GM23338 (cell line): ENCODE results near the gene RAB41. TPM values are rescaled to one million over a fixed set of nuclear protein-coding genes. Genes with fewer than 3 reads are reported as not detected.
"Not testable (repeated sequence)": the region's sequence is repeated elsewhere in the genome, so short reads cannot be mapped to it uniquely, and the experiment has no call there.

Experiments
- ATAC-seq: fragments of 200-7000 bp; cut with Tn5 transposase; 3 replicates; pipeline ENCODE4 v1.9.1; 2020
- DNase-seq: peaks from one replicate; pipeline ENCODE4 v3.0.0-alpha.2; 2015; ENCODE audit warnings: low spot score
- H2AFZ ChIP-seq: fragments of 200-600 bp; sonication (generic); 2 replicates; pipeline ENCODE4 v1.8.0; 2016; ENCODE audit warnings: antibody characterized with exemption, mild to moderate bottlenecking, moderate library complexity
- H3F3A ChIP-seq: fragments of 200-600 bp; sonication (generic); replicated peaks from 2 replicates; pipeline ENCODE4 v1.8.0; 2017; ENCODE audit warnings: antibody characterized with exemption, mixed run types, low read depth
- H3K27ac ChIP-seq: fragments of 200-600 bp; sonication (generic); 2 replicates; pipeline ENCODE4 v1.6.1; 2016; ENCODE audit warnings: low read depth
- H3K27me3 ChIP-seq: fragments of 200-600 bp; sonication (generic); 2 replicates; pipeline ENCODE4 v1.8.0; 2016; ENCODE audit warnings: mild to moderate bottlenecking, mixed run types, moderate library complexity; ENCODE audit not compliant: insufficient read depth
- H3K36me3 ChIP-seq: fragments of 200-600 bp; sonication (generic); 2 replicates; pipeline ENCODE4 v1.8.0; 2016; ENCODE audit warnings: mild to moderate bottlenecking; ENCODE audit not compliant: insufficient read depth
- H3K4me1 ChIP-seq: fragments of 200-600 bp; sonication (generic); 2 replicates; pipeline ENCODE4 v1.8.0; 2016; ENCODE audit warnings: mild to moderate bottlenecking, moderate library complexity; ENCODE audit not compliant: insufficient read depth
- H3K4me2 ChIP-seq: fragments of 200-600 bp; sonication (generic); 2 replicates; pipeline ENCODE4 v1.7.1; 2017; ENCODE audit warnings: mixed run types
- H3K4me3 ChIP-seq: fragments of 200-600 bp; sonication (generic); 2 replicates; pipeline ENCODE4 v1.6.1; 2016; ENCODE audit warnings: mixed run types
- H3K79me2 ChIP-seq: fragments of 200-600 bp; sonication (generic); replicated peaks from 2 replicates; pipeline ENCODE4 v1.8.0; 2017; ENCODE audit warnings: mild to moderate bottlenecking; ENCODE audit not compliant: insufficient read depth
- H3K9me2 ChIP-seq: fragments of 200-600 bp; sonication (generic); 2 replicates; pipeline ENCODE4 v1.8.0; 2017; ENCODE audit not compliant: insufficient read depth
- H4K20me1 ChIP-seq: fragments of 200-600 bp; sonication (generic); replicated peaks from 2 replicates; pipeline ENCODE4 v1.8.0; 2017; ENCODE audit warnings: mild to moderate bottlenecking; ENCODE audit not compliant: insufficient read depth
- H3K27ac Mint-ChIP-seq: 2 replicates; pipeline ENCODE4 v1.8.0; 2020; ENCODE audit warnings: inconsistent platforms, mild to moderate bottlenecking, moderate library complexity, mixed read lengths
- H3K27me3 Mint-ChIP-seq: 3 replicates; pipeline ENCODE4 v1.8.0; 2022; ENCODE audit warnings: low read depth, mild to moderate bottlenecking, moderate library complexity, mixed read lengths, inconsistent platforms; ENCODE audit not compliant: insufficient read depth, poor library complexity
- H3K36me3 Mint-ChIP-seq: 3 replicates; pipeline ENCODE4 v1.8.0; 2021; ENCODE audit warnings: low read depth, mild to moderate bottlenecking, inconsistent platforms, moderate library complexity, mixed read lengths
- H3K4me1 Mint-ChIP-seq: 3 replicates; pipeline ENCODE4 v1.8.0; 2020; ENCODE audit warnings: mild to moderate bottlenecking, inconsistent platforms, mixed read lengths
- H3K4me3 Mint-ChIP-seq: 3 replicates; pipeline ENCODE4 v1.8.0; 2021; ENCODE audit warnings: moderate library complexity, mild to moderate bottlenecking, inconsistent platforms, mixed read lengths
- H3K9me3 Mint-ChIP-seq: 3 replicates; pipeline ENCODE4 v1.8.0; 2020; ENCODE audit warnings: moderate library complexity, mild to moderate bottlenecking, inconsistent platforms, mixed read lengths
- CREB1 ChIP-seq: fragments of 250-450 bp; sonication (Bioruptor Pico); IDR thresholded peaks from 2 replicates; pipeline ENCODE4 v1.5.0; 2020; ENCODE audit warnings: low read depth, mild to moderate bottlenecking, moderate library complexity
- CTCF ChIP-seq, 2 experiments: fragments of 200-600 bp in 1 of 2; sonication (generic) in 1 of 2; conservative IDR thresholded peaks; 2 replicates each; pipeline versions ENCODE4 v1.5.1 to v1.6.1; 2016 to 2017; ENCODE audit warnings: antibody characterized with exemption in 2 of 2, low read depth in 2 of 2, mild to moderate bottlenecking in 2 of 2, moderate library complexity in 1 of 2
- ETS1 ChIP-seq: IDR thresholded peaks from 2 replicates; pipeline ENCODE4 v1.6.1; 2016; ENCODE audit warnings: antibody characterized with exemption
- EZH2 ChIP-seq: fragments of 200-600 bp; sonication (generic); IDR thresholded peaks from one replicate; pipeline ENCODE4 v1.8.0; 2017; ENCODE audit warnings: antibody characterized with exemption, mild to moderate bottlenecking, low read depth; ENCODE audit not compliant: unreplicated experiment
- EZH2phosphoT487 ChIP-seq: fragments of 200-600 bp; sonication (generic); IDR thresholded peaks from one replicate; pipeline ENCODE4 v1.8.1; 2018; ENCODE audit warnings: antibody characterized with exemption; ENCODE audit not compliant: unreplicated experiment
- JUNB ChIP-seq: IDR thresholded peaks from one replicate; pipeline ENCODE4 v1.6.1; 2016; ENCODE audit warnings: antibody characterized with exemption; ENCODE audit not compliant: unreplicated experiment
- STAT1 ChIP-seq: IDR thresholded peaks from one replicate; pipeline ENCODE4 v1.6.1; 2016; ENCODE audit warnings: antibody characterized with exemption; ENCODE audit not compliant: unreplicated experiment
- ZNF114 ChIP-seq: fragments of 250-450 bp; sonication (Bioruptor Pico); IDR thresholded peaks from 2 replicates; pipeline ENCODE4 v1.5.0; 2020; ENCODE audit warnings: mild to moderate bottlenecking, moderate library complexity
- ZNF331 ChIP-seq: fragments of 250-450 bp; sonication (Bioruptor Pico); IDR thresholded peaks from 2 replicates; pipeline ENCODE4 v1.5.0; 2020; ENCODE audit warnings: low read depth, mild to moderate bottlenecking, moderate library complexity
- polyA plus RNA-seq: library from polyadenylated mRNA; unstranded; fragments of >200 nt; fragmentation: Nextera tagmentation; extraction: Ambion mirVana; gene quantifications from 2 replicates; pipeline ENCODE4 v1.2.1, GENCODE V29; 2016
- total RNA-seq: library from RNA; depleted of rRNA; stranded (reverse); fragments of >200 nt; shearing (Covaris generic); gene quantifications from 2 replicates; pipeline ENCODE4 v1.2.3, GENCODE V29; 2014
- TF ChIP-seq, protein P1 (sequence below): IDR thresholded peaks from one replicate; pipeline ENCODE4 v1.6.1; 2018; ENCODE audit warnings: antibody characterized with exemption; ENCODE audit not compliant: unreplicated experiment

The RAB41 gene
- total and polyA plus RNA-seq, 2 experiments from 2014 or later = not detected

DNA sequence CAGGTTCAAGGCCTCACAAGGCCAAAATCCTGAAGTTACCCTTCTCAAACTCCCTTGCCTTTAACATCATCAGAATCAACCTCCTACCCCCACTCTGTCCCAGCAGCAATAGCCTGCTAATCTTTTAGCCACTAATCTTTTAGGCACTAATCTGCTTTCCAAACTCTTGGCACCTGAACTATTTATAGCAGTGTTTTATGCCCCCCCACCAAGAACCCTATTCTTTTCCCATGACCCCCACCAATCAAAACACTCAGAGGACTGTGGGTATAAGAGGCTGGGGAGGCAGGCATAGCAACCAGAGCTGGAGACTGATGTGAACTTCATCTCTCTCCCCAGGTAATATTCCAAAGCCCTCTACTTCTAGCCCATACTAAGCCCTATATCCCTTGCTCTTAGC is 13.9 kb upstream of the RAB41 start, which contains the start of gene ARR3:
TSS of gene ARR3 (plus strand) at position 301 of the 400 bp plus-strand sequence. CDS start 1,052 bp downstream, outside the sequence.
- TF ChIP-seq EZH2phosphoT487 = no peak
- TF ChIP-seq, protein P1, sequence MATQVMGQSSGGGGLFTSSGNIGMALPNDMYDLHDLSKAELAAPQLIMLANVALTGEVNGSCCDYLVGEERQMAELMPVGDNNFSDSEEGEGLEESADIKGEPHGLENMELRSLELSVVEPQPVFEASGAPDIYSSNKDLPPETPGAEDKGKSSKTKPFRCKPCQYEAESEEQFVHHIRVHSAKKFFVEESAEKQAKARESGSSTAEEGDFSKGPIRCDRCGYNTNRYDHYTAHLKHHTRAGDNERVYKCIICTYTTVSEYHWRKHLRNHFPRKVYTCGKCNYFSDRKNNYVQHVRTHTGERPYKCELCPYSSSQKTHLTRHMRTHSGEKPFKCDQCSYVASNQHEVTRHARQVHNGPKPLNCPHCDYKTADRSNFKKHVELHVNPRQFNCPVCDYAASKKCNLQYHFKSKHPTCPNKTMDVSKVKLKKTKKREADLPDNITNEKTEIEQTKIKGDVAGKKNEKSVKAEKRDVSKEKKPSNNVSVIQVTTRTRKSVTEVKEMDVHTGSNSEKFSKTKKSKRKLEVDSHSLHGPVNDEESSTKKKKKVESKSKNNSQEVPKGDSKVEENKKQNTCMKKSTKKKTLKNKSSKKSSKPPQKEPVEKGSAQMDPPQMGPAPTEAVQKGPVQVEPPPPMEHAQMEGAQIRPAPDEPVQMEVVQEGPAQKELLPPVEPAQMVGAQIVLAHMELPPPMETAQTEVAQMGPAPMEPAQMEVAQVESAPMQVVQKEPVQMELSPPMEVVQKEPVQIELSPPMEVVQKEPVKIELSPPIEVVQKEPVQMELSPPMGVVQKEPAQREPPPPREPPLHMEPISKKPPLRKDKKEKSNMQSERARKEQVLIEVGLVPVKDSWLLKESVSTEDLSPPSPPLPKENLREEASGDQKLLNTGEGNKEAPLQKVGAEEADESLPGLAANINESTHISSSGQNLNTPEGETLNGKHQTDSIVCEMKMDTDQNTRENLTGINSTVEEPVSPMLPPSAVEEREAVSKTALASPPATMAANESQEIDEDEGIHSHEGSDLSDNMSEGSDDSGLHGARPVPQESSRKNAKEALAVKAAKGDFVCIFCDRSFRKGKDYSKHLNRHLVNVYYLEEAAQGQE = no peak
- no peak for TF ChIP-seq CREB1 (CRISPR knock-in tag)
- no peak for TF ChIP-seq STAT1
- TF ChIP-seq ZNF331 (CRISPR knock-in tag) = no peak
- no peak for TF ChIP-seq EZH2
- no peak for TF ChIP-seq ETS1
- TF ChIP-seq CTCF (conservative IDR thresholded peaks at IDR 0.05; ENCODE audit: low read depth in 2 of 2) = no peak
- TF ChIP-seq ZNF114 (CRISPR knock-in tag) = no peak
- TF ChIP-seq JUNB = no peak
- Mint-ChIP-seq H3K4me3 (no peak within 1 kb of the TSS), H3K27me3 (no peaks in the 10 kb centered on the region), H3K36me3 (no peaks in the 10 kb centered on the region), H3K9me3 (no peaks in the 10 kb centered on the region), H3K27ac (no peak within 1 kb of the TSS), H3K4me1 (peaks cover 6% of the 10 kb centered on the region)
- no peaks in the 10 kb centered on the region for H3K9me2 ChIP-seq
- no peaks in the 10 kb centered on the region for H3K27me3 ChIP-seq
- DNase-seq (no peak), ATAC-seq (no peak)
- no peaks in the 10 kb centered on the region for H3K36me3 ChIP-seq
- no peaks in the 10 kb centered on the region for H4K20me1 ChIP-seq
- H3K4me2 ChIP-seq = no peak within 1 kb of the TSS
- no peaks in the 10 kb centered on the region for H3K79me2 ChIP-seq
- H3K4me3 ChIP-seq = no peak within 1 kb of the TSS
- H2AFZ ChIP-seq = no peak within 1 kb of the TSS
- no peak within 1 kb of the TSS for H3K27ac ChIP-seq
- H3K4me1 ChIP-seq = no peaks in the 10 kb centered on the region
- no peaks in the 10 kb centered on the region for H3F3A ChIP-seq

DNA sequence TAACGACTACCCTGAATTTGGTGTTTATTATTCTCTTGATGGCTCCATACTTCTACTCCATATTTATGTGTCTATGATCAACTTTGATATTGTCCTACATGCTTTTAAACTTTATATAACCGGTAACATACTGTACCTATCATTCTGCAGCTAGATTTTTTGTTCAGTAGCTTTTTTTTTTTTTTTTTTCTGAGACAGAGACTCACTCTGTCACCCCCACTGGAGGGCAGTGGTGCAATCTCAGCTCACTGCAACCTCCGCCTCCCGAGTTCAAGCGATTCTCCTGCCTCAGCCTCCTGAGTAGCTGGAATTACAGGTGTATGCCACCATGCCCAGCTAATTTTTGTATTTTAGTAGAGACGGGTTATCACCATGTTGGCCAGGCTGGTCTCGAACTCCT is 7.9 kb upstream of the RAB41 start:
- H3K79me2 ChIP-seq, DNase-seq, H3K4me1 ChIP-seq, H3K36me3 Mint-ChIP-seq, H3K9me2 ChIP-seq, H3K4me1 Mint-ChIP-seq, H3K27ac Mint-ChIP-seq, H3K27ac ChIP-seq, H3F3A ChIP-seq, H3K27me3 Mint-ChIP-seq, ATAC-seq, H3K4me2 ChIP-seq, H4K20me1 ChIP-seq, H2AFZ ChIP-seq, H3K4me3 Mint-ChIP-seq, H3K36me3 ChIP-seq, H3K9me3 Mint-ChIP-seq, H3K27me3 ChIP-seq, H3K4me3 ChIP-seq: not testable (repeated sequence)
